HG03457 (cell line): ENCODE results near the gene THEM4.
"Not testable (repeated sequence)": the region's sequence is repeated elsewhere in the genome, so short reads cannot be mapped to it uniquely, and the experiment has no call there.

Experiments
- ATAC-seq: cut with Tn5 transposase; IDR thresholded peaks from one replicate; pipeline ENCODE4 v1.9.1; 2021; ENCODE audit warnings: moderate number of reproducible peaks; ENCODE audit not compliant: unreplicated experiment

The THEM4 gene

DNA sequence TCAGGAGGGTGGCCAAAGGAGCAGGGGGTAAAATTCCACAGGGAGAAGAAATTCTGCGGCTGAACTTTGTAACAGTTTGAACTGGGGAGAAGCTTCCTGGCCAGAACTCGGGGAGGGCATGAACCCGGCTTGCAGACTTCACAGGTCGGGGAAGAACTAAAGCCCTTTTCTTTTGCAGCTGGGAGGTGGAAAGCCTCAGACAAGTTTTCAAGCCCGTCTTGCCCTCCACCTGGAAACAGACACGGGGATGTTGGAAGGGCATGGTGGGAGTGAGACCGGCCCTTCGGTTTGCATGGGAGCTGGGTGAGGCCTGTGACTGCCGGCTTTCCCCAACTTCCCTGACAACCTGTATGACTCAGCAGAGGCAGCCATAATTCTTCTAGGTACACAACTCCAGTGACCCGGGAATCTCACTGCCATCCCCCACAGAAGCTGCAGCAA is 11.3 kb downstream of the THEM4 start:
- no peak for ATAC-seq

DNA sequence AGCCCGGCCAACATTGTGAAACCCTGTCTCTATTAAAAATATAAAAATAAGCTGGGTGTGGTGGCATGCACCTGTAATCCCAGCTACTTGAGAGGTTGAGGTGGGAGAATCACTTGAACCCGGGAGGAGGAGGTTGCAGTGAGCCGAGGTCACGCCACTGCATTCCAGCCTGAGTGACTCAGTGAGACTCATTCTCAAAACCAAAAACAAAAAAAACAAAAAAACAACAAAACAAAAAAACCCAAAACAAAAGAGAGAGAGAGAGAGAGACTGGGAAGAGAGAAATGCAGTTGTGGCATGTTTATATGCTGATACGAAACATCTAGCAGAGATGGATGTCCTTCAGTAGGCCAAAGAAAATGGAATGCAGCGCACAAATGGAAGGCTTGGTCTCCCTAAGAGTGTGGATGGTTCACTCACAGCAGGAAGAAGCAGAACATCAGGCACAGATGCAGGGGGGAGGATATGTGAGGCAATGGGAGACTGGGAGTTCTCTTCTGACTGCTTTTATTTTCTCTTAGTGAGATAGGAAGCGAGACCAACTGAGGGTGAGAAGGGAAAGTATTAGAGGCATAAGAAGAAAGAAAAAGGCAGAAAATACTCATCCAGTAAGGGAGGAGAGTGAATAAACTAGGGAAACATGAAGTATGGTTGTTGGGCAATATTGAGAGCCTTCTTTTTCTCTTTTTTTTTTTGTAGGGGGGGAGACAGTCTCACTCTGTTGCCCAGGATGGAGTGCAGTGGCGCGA is 16.0 kb downstream of the THEM4 start:
- no peak for ATAC-seq

DNA sequence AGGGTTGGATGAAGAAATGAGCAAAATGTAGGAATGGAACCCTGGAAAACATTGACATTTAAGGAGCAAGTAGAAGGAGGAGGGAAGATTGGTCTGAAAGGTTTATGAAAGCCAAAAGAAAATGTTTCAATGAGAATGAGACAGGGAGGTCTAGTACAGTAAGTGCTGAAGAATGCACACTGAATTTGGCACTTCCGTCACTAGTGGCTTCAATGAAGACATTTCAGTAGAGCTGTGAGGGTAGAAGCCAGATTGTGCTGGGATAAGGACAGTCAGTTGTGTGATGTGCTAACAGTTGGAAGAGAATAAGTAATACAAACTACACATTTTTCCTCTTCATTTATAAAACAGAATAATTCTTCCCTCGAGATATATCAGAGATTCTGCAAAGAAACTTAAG is 17.1 kb downstream of the THEM4 start:
- ATAC-seq: no peak

DNA sequence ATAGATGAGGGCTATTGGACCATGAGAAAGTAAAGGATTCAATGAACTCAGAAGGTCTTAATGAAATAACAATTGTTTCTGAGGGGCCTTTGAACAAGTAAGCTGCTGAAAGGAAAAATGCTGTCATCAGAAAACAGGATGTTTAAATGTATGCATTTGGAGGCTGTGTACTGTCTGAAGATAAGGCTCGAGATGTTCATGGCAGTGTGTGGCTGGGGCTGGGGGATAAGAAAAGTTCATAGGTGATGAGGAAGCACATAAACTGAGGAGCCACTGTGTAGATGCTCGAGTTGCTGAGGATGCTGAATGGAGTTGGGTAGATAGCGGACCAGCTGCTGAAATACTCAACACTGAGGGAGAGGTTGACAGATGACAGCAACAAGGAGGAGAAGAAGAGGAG is 17.8 kb downstream of the THEM4 start:
- ATAC-seq: no peak

DNA sequence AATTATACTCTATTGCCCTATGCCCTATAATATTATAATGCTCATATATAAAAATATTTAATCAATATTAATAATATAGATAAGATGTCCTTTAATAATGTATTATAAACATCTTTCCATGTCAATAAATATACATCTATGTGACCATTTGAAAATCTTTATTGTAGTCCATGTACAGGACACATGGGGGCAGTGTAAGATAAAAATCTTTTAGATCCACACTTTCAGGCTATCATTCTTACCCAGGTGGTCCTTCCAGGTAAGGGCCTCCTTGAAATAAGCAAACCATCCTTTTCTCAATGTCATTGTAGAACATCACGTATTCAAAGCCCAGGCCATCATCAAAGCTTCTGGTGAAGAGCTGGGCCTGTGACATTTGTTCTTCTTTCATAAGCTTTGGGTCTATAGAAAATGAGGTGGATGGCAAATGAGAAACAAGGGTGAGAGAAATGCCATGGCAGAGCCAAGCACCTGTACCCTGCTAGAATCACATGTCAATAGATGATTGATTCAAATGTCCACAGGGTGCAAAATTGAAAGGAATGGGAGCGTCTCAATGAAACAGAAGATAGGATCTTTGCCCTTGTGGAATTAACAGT is 20.2 kb downstream of the THEM4 start:
- ATAC-seq: no peak

DNA sequence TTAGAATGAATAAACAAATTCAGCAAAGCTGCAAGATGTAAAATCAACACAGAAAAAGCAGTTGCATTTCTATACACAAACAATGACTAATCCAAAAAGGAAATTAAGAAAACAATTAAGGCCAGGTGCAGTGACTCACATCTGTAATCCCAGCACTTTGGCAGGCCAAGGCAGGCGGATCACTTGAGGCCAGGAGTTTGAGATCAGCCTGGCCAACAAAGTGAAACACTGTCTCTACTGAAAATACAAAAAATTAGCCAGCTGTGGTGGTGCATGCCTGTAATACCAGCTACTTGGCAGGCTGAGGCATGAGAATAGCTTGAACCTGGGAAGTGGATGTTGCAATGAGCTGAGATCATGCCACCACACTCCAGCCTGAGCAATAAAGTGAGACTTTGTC is 22.3 kb downstream of the THEM4 start:
- ATAC-seq: no peak

DNA sequence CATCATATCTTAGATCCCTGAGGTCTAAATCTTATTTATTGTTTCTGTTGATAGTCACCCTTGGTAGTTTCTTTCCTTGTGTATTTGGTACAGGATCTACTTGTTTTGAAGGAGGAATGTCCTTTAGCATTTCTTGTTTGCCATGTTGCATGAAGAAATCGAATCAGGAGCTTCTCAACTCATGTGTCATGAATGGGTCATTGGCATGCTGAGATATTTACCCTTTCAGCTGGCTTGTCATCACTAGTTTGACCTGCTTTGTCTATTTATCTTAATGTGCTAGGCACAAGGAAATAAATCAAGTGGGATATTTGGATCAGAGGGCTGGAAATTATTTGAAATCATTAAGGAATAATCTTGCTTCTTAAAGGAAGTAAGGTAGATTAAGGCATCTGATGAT is 23.8 kb downstream of the THEM4 start:
- ATAC-seq: no peak

DNA sequence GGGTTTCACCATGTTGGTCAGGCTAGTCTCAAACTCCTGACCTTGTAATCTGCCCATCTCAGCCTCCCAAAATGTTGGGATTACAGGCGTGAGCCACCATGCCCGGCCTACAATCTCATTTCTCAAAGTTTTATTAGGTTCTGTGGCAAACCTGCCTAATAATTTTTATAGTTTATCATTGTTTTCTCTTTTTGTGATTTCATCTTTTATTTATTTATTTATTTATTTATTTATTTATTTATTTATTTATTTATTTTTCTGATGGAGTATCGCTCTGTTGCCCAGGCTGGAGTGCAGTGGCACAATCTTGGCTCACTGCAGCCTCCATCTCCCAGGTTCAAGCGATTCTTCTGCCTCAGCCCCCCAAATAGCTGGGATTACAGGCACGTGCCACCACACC is 24.4 kb downstream of the THEM4 start:
- ATAC-seq: not testable (repeated sequence)

DNA sequence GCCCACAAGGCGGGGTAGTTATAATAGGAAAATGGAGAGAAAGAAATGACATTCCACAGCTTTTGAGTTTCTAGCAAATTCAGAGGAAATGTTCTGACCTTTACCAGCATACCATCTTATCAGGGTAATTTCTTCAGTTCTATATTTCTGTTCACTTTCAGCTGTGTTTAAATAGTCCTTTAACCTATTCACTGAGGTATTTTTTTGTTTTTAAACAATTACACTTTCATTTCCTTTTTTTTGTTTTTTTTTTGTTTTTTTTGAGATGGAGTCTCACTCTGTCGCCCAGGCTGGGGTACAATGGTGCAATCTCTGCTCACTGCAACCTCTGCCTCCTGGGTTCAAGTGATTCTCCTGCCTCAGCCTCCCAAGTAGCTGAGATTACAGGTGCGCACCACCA is 24.9 kb downstream of the THEM4 start:
- not testable (repeated sequence) for ATAC-seq

DNA sequence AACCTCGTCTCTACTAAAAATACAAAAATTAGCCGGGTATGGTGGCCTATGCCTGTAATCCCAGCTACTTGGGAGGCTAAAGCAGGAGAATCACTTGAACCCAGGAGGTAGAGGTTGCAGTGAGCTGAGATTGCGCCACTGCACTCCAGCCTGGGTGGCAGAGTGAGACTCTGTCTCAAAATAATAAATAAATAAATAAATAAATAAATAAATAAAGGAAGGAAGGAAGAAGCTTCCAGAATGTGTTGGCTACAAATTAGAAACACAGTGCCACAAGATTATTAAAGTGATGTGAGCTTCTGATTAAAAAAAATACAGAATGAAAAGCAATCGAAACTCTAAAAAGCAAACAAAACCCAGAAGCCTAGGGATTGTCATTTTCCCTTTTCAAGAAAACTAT is 25.4 kb downstream of the THEM4 start:
- ATAC-seq: not testable (repeated sequence)

DNA sequence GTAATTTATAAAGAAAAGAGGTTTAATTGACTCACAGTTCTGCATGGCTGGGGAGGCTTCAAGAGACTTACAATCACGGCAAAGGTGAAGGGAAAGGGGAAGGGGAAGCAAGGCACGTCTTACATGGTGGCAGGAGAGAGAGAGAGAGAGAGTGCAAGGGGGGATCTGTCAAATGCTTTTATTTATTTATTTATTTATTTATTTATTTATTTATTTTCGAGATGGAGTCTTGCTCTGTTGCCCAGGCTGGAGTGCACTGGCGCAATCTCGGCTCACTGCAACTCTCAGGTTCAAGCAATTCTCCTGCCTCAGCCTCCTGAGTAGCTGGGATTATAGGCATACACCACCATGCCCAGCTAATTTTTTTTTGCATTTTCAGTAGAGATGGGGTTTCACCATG is 26.4 kb downstream of the THEM4 start:
- ATAC-seq: not testable (repeated sequence)

DNA sequence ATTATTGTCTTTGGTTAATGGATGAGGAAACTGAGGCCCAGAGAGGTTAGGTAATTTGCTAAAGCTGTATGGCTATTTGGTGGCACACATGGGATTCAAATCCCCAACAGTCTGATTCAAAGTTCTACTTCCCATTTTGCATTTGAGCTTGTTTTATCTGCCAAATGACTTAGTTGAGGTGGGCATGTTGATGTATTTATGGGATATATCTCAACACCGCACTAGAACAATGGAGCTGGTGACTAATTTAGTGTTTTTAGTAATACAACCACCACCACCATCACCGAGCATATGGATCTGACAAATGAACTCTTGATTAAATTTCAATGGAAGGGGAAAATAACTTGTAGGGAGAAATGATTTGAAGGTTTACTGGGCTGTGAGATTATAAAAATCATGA is 26.8 kb downstream of the THEM4 start:
- ATAC-seq: no peak

DNA sequence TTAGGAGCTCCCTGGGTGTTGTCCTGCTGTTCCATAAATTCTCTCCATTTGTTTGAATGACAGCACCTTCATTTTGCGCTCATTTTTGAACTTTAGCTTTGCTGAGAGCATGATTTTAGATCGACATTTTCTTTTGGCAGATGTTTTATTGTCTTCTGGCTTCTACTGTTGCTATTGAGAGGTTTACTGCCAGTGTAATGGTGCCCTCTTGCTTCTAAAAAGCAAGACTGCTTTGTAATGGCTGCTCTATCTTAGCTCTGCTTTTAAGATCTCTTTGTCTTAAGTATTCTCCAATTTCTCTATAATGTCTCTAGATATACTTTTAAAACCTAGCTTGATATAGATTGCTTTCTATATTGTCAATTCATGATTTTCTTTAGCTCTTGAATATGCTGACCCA is 27.8 kb downstream of the THEM4 start:
- no peak for ATAC-seq

DNA sequence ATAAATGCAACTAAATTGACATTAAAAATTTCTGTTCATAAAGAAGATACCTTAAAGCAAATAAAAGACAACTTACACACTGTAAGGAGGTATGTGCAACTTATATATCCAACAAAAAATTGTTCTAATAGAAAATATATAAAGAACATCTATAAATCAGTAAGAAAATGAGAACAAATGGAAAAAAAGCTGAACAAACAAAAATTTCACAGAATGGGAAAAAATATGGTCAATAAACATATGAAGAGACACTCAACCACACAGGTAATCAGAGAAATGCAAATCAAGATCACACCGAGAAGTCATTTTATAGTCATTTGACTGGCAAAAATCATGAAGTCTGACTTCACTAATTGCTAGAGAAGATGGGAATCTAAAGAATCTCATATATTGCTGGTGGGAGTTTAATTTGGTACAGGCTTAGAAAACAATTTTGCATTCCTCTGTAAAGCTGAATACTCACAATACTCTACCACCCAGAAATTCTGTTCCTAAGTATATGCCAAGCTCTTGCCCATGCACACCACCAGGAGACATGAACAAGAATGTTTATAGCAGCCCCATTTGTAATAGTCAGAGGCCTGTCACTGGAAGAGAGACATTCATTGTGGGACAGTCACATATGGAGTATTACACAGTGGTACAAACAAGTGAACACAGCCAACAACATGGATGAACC is 33.8 kb downstream of the THEM4 start:
- ATAC-seq: no peak

DNA sequence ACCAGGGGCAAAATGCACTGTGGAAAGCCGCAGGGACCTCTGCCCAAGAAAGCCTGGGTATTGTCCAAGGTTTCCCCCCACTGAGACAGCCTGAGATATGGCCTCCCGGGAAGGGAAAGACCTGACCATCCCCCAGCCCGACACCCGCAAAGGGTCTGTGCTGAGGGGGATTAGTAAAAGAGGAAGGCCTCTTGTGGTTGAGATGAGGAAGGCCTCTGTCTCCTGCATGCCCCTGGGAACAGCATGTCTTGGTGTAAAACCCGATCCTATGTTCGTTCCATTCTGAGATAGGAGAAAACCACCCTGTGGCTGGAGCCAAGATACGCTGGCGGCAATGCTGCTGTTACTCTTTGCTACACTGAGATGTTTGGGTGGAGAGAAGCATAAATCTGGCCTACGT is 36.5 kb downstream of the THEM4 start:
- ATAC-seq: not testable (repeated sequence)

DNA sequence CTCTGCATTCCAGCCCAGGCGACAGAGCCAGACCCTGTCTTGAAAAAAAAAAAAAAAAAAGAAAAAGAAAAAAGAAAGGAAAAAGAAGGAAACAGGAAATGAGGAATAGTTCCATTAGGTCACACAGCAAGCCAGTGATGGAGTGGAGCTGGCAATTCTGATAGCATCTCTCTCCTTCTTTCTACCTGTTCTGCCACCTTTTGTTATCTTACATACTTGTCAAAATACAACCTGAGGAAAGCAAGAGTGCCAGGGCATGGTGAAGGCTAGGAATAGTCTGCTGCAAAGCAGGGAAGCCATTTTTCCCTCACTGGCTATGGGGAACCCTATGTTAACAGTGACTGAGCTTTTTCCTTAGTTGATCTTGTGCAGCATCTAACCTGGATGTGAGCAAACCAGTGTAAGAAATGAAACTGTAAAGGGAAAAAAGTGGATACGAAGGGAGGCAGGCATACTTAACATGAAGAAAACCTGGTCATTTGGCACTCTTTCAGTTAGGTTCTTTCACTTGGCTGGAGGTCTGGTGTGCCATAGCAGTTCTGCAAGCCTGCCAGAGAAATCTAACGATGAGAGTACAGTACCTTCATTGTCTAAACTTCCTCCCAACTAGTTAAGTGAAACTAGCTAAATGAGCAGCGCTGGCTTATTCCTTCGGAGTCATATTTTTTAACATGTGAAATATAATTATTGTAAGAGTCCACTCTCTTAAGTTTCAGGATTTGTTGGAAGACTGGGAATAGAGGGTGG is 37.9 kb downstream of the THEM4 start:
- no peak for ATAC-seq

DNA sequence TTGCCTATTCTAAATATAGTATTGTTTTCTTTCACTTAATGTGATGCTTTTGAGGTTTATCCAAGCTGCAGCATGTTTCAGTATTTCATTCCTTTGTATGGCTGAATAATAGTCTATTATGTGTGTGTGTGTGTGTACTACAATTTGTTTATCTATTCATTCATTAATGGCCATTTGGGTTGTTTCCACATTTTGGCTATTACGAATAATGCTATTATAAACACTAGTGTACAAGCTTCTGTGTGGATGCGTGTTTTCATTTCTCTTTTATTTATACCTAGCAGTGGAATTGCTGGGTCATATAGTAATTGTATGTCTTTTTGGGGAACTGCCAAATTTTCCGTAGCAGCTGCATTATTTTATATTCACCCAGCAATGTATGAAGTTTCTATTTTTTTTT is 40.8 kb downstream of the THEM4 start:
- ATAC-seq: no peak

DNA sequence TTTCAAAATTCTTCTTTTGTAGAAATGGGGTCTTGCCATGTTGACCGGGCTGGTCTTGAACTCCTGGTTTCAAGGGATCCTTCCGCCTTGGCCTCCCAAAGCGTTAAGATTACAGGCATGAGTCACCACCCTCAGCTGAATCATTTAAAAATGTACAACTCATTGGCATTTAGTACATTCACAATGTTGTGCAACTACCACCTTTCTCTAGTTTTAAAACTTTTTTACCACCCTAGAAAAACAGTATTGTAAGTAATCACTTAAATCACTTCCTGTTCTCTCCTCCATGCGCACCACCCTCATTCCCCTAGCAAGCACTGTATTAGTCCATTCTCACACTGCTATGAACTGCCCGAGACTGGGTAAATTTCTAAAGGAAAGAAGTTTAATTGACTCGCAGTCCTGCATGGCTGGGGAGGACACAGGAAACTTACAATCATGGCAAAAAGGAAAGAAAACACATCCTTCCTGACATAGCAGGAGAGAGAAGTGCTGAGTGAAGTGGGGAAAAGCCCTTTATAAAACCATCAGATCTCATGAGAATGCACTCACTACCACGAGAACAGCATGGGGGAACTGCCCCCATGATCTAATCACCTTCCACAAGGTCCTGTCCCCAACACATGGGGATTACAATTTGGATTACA is 41.4 kb downstream of the THEM4 start:
- ATAC-seq: no peak

DNA sequence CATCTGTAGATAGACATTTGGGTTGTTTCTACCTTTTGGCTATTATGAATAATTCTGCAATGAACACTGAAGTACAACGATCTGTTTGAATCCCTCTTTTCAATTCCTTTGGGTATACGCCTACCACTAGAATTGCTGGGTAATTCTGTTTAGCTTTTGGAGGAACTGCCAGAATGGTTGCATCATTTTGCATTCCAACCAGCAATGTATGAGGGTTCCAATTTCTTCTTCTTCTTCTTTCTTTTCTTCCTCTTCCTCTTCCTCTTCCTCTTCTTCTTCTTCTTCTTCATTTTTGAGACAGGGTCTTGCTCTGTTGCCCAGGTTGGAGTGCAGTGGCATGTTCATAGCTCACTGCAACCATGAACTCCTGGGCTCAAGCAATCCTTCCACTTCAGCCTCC is 42.0 kb downstream of the THEM4 start:
- ATAC-seq: no peak

DNA sequence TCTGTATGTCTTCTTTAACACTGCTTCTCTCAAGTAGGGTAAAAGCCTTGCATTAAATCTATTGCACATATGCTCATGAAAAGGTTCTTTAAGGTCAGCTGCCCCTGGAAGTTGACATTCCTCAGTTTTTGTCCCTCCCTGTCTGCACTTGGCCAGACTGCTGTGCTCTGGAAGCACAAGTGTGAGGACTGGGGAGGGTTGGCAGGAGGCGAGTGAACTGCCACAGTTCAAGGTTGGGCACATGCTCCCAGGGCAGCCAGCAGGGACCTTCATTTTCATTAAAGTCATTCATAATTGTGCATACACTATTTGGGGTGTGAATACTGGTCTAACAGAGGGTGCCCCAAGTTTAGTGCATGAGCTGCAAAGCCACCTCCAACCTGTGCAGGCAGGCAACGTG is 44.9 kb downstream of the THEM4 start:
- no peak for ATAC-seq

DNA sequence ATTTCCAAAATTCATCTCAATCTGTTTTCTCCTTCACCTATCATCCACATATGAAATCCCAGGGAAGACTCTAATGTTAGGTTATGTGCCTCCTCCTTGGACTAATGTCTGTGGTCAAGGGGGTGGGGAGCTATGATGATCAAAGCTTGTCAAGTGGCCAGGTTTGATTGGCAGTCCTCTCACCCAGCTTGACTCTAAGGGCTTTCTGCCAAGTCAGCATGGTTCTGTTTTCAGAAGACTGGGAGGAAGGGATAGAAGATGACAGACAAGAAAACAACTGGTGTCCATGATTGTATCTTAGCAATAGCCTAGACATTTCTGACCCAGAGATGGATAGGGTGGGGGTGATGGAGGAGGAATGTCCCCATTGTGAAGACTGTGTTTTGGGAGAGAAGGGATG is 46.7 kb downstream of the THEM4 start:
- no peak for ATAC-seq
